ENCODE data around the gene FMOD.

DNA sequence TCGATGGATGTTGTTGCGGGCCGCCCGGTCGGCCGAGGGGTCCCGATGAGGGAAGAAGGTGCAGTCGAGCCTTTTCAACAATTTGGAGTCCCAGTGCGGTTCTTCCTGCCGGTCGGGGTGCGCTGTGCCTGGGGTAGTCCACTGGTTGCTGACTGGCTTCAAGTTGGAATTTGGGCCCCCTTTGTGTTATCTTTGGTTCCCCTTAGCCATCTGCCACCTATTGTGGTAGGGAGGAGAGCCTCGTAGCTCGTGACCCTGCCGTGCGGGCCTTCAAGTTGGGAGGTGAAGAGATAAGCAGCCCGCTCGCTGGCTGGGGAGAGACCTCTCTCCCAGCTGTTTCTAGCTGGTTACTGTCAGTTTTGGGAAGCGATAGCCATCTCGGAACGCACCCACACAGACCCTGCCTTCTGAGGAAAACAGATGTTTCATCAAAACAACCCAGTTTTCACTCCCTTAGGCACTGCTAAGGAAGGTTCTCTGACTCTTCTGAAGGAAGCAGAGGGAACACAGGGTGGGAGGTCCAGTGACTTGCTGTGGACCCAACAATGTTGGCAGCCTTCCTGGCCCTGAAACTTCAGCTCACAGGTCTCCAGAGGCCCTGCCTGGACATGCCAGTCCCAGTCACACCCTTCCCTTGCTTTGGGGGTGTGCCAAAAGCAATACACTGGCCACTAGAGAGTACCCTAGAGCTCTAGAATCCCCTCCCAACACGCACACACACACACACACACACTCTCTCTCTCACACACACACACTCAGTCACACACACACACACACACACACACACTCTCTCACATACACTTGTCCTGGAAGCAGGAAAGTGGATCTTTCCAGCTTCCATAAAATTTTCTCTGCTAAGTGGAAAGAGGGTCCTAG is 44.6 kb downstream of the FMOD start:
- TF ChIP-seq, protein P1, sequence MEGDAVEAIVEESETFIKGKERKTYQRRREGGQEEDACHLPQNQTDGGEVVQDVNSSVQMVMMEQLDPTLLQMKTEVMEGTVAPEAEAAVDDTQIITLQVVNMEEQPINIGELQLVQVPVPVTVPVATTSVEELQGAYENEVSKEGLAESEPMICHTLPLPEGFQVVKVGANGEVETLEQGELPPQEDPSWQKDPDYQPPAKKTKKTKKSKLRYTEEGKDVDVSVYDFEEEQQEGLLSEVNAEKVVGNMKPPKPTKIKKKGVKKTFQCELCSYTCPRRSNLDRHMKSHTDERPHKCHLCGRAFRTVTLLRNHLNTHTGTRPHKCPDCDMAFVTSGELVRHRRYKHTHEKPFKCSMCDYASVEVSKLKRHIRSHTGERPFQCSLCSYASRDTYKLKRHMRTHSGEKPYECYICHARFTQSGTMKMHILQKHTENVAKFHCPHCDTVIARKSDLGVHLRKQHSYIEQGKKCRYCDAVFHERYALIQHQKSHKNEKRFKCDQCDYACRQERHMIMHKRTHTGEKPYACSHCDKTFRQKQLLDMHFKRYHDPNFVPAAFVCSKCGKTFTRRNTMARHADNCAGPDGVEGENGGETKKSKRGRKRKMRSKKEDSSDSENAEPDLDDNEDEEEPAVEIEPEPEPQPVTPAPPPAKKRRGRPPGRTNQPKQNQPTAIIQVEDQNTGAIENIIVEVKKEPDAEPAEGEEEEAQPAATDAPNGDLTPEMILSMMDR (IDR thresholded peaks at IDR 0.05) = no peak
- no peak for TF ChIP-seq POLR2A (IDR thresholded peaks at IDR 0.05)

All from right lobe of liver (tissue), 4 donors.